HG03175 (cell line): Measurements from ENCODE around the gene KLHL2.
"Not testable (repeated sequence)": the region's sequence is repeated elsewhere in the genome, so short reads cannot be mapped to it uniquely, and the experiment has no call there.

ENCODE experiments used
- ATAC-seq: cut with Tn5 transposase; IDR thresholded peaks from one replicate; pipeline ENCODE4 v1.9.1; 2021; ENCODE audit warnings: mild to moderate bottlenecking, moderate library complexity; ENCODE audit not compliant: unreplicated experiment

Gene KLHL2

DNA sequence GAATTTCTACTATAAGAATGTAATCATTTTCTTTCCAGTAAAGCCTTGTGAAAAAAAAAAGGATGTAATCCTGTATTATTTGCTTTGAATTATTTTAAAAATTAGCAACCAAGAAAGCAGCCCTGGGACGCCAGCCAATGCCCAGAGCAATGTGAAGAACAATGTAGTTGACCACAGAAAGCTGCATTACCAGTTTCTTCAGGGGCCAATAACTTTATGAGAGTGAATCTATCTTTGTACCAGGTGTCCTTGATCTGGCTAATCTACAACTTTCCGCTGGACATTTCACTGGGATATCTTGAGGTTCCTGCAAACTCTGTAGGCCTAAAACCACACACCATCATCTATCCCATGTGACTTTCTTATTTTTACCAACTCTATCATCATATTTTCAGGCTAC, 7.6 kb upstream of the KLHL2 start:
- ATAC-seq, result no peak

DNA sequence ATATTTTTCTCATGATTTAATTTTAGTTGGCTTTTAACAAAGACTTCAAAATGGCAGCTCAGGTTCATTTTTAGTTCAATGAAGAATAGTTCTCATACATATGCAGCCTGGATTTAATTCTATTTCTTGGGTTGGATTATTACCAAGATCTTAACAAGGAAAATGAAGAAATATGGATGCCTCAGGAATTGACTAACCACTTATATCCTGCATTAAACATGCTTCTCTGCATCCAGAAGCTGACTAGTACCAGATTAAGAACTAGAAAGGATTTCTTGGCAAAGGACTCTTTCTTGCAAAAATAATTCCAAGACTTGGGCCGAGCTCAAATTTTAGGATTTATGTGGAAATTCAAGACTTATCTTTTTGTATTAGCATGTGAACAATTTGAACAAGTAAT, 5.6 kb upstream of the KLHL2 start:
- no peak for ATAC-seq

DNA sequence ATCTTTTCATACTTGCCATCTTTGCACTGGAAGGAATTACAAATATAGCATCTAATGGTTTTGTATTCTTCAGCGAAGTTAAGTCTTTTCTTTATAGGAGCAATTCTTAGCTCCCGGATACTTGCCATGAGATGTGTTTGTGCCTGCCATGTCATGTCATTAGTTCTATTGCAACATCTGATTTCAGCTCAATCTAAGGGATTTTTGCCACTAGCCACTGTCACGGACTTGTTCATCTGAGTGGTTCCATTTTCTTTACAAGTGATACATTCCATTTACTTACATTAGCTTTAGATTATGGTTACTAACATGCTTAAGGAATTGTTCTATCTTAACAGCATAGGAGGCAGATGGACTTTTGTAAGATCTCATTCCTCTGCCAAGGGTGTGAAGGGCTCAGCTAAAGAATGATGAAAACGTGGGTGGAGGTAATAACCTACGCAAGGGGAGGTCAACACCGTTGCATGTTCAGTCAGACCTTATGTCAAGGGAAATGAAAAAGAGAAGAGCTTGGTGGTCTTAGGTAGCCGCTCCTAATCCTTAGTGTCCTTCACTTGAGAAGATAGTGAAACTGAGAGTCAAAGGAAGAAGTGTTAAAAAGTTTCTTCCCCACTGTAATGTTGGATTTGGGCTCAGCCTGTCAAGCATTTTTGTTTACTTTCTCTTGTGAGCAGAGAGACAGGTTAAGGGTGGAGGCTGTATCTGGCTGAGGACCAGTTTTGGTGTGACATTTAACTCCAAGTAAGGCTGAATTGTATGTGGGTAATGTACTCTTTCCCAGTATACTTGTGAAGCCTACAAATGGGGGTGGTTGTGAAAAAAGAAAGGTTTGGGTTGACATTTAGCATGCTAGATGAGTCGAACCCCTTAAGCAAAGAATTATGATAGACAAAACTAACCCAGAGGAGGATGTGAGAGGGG, 3.6 kb upstream of the KLHL2 start:
- ATAC-seq, result no peak

DNA sequence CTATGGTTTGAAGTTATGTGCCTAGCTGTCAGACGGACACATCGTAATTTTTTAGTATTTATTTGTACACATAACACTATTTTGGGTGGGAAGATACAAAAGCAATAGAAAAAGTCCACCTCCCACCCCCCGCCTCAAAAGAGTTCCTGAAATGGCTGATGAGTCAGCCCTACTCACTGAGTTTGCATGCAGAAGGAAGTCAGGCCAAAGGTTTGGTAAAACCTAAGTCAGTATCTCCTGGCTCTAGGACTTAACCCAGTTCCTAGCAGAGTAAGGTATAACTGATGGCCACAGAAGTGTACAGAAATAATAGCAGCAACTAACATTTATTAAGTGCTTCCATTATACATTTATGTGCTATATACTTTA, 2.9 kb upstream of the KLHL2 start:
- no peak for ATAC-seq

DNA sequence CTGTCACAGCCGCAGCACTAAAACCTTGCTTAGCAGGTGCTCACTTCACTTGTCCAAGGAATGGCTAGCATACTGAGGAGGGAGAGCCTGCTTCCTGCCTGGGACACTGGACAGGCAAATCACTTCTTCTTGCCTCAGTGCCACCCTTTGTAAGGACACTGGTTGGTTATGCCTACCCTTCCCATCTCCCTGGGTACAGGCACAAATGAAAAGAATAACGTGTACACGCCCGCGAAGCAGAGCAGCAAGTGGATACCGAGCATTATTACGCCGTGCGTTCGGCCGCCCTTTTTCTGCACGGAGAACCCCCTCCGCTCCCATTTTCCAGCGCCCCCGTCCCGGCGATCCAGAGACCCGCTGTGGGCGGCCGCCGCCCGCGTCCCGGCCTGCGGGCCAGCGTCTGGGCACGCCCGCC, 338 bp upstream of the KLHL2 start:
- peak; percentile 31 for ATAC-seq

DNA sequence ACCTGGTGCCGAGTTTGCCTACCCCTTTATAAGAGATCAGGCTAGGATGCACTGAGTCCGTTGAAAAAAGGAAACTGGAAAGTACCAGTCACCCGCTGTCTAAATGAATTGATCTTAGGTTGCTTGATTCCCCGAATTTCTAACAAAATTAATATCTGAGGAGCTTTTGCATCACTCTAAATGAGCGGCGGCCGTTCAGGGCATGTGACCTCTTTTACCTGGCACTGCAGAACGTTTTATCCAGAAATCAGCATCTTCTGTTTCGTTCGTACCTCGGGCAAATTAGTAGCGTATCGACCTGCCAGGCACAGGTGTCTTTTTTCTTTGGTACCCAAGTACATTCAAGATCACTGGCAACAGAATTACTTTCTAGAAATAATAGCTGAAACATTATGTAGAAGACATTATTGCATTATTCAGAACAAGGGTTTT, 876 bp downstream of the KLHL2 start:
- peak; percentile 21 for ATAC-seq

DNA sequence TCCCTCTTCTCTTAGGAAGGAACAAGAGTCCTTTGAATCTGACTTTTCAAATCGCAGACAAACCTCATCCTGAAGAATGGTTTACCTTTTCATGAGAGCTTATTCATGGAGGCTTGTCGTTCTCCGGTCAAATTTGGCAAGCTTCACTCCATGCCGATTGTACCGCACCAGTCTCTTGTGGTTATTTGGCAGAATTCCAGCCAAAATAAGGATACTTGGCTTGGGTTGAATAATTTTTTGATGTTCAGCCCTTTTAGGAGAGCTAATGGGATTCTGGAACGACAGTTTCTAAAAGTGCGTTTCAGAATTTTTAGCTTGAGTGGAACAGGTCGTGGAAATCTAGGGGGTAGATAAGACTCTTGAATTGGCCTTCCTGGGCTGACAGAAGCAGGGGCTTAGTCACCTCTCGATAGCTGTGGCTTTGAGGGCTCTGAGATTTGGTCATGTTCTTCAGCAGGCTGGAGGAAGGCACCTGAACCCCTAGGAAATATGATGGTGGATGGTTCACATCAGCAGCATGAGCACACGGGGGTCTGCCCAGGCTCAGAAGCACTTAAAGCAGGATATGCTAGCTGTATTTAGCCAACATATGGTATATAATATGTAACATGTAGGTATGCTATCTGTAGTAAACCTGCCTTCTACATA, 1.5 kb downstream of the KLHL2 start:
- no peak for ATAC-seq

DNA sequence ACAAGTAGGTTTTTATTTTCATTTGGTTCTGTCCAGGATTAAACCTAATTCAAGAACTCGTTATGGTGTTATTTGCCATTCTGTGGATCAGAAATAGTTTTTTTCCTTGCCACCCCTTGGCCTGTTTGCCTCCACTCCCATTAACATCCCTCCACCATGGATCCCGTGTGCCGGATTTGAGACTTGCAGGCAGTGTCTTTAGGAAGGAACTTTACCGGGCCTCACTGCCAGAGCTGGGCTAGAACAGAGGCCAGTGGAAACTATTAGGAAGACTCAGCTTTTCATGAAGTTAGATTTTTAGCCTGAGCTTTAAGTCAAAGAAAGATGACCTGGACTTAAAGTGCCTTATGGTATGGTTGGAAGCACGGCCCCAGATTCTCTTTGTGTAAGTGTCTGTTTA, 2.4 kb downstream of the KLHL2 start:
- ATAC-seq, result no peak

DNA sequence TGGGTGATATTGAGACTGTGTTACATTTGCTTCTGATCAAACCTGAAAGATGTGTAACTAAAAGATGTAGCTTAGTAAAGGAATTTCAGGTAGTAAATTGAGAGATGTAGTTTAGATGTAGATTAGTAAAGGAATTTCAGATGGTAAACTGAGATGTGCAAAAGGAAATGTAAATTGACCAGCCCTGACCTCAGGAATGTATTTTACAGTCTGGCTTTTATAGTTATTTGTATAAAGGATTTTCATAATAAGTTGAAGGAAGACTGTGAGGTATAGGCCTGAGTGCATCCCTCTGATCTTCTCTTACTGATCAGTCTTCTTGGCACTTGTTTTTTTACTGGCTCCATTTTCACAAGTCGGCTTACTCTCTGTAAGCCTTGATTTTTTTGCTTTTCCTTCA, 3.2 kb downstream of the KLHL2 start:
- ATAC-seq, result no peak

DNA sequence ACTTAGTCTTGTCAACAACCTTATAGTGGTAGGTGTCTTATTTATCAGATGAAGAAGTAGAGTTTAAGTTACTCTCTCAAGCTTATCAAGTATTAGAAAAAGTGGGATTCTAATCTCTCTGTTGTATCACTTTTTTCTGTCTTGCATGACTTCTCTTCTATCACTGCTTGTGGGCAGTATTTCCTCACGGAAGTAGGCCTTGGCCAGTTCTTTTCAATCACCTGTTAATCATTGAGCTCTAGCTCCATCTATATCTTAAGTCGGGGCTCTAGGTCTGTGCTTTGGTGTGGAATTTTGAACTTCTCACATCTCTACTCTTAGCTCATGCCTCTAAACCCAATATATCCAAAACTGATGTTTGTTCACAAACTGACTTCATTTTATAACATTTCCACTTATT, 5.3 kb downstream of the KLHL2 start:
- not testable (repeated sequence) for ATAC-seq

DNA sequence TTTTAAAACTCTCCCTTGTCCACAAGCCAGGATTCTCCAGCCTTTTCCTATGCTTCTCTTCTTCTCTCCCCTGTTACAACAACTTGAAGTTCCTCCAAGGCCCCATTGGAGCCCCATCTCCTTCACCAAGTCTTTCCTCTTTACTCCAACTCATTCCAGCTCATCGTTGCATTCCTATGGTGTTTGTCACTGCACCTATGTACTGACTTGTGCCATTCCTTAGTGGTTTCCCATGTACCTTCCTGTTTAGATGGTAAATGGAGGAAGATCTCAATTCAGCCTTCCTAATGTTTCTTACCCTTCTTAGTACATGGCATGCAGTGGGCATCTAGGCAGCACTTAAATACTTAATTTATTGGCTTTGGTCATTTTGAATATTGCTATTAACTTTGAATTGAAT, 6.0 kb downstream of the KLHL2 start:
- not testable (repeated sequence) for ATAC-seq

DNA sequence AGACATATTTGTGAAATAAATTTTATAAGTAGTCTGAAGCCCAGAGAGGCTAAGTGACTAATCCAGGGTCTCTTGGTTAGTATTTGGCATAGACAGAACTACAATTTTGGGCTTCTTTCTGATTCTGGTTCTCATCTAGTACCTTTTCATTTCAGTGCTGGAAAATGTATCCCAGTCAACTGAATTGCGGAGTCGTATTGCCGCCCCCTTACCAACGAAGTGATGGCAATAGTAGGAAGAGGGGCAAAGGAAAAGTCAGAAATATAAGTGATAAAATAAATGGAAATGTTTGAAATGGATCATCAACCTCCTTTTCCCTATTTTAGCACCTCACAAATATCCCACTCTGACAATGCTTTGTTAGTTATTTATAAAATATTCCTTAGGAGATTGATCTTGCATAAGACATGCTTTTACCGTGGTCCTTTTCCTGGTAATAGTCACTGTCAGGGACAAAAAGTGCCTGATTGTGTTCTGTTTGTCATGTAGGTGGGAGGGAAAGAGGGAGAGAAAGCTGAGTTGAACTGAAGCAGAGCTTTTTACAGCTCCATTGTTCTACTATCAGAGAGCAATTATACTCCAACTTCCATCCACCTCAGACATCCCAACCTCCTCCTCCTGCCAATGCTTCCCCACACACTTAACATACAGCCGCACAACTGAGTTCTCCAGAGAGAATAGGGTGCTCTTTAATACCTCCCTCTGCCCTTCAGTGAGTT, 6.8 kb downstream of the KLHL2 start:
- not testable (repeated sequence) for ATAC-seq

DNA sequence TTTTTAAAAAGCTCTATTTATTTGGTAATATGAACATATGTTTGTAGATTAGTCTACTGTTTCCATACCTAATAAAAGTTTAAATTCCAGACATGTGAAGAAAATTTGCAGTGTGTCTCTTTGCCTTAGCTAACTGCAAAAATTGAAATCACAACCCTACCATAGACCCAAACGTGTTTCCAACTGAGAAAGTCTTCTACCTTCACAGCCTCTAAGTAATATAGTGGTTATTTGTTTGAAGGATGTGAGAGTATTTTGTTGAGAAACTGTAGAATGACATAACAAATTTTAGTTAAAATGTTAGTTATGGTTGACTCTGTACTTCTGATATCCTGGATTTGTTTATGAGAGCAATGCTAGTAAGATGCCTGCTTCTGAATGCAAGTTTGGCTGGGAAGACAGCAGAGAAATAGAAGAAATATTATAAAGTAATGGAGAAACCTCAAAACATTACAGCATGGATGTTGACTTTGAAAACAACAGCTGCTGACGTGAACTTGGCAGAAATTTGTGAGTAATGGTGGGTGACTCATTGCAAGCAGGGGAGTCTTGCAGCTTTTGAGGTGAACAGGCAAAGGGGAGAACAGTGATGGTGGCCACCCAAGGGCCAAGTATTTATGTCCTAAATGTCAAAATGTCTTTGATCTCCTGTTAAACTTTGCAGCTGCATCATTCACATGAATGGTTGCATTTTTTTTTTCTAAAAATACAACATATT, 7.8 kb downstream of the KLHL2 start:
- ATAC-seq, result peak; percentile 61

DNA sequence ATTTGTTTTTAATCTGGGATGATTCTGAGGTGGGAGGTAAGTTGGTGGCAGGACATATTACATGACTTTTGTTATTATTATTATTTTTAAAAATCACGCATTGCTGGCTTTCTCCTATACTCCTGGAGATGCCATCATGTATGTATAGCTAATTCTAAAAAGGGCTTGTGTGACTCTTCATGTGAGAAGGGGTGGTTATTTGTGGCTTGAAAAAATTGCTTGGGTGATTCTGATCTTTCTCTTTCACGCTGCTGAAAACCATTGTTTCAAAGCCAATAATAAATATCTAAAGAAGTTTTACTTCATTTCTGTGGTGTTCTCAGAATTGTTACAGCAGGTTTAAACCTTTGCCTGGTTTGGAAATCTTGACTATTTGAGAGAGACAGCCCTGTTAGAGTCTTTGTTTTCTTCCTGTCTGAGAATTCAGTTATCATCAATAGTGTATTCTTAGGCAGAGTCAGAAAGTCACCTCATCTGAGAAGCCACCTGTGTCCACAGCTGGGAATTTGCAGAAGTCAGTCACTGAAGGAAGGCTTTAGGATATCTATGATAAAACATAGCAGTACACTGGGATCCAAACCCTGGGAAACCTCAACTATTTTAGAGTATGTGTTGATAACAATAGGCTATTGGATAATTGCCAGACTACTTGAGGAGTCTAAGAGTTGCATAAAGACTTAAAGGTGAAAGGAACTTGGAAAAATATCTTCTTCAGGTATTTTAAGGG, 8.6 kb downstream of the KLHL2 start:
- peak; percentile 54 for ATAC-seq

DNA sequence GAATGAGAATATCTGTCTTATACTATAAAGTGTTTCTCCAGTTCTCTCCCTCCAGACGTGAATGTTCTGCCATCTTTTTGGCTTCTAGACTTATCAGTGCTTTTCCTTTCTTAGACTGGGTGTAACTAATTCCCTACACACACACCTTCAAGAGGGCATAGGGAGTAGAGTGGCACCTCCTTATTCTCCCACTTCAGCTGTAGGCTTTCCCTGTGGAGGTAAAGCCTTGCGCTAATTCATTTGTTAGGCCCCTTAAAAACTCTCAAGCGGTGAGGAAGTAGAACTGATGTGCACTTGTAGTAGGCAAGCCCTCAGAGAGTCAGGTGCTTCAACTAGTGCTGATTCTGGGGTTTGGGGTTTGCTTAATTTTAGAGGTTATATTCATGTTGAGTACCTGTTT, 10.0 kb downstream of the KLHL2 start:
- no peak for ATAC-seq

DNA sequence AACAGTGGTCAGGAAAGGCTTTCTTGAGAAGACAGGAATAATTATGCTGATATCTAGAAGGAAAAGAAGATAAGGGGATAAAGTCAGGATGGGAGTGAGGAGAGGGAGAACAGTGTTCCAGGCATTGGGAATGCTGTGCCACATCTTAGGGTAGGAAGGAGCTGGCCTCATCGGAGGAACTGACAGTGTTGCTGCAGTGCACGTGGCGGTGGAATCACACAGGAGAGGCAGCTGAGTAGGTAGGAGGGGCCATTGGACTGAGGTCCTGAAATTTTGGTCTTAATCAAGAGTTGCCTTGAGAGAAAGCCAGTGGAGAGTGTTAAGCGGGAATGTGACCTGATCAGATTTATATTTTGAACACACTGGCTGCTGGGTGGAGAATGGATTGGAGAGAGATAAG, 13.9 kb downstream of the KLHL2 start:
- not testable (repeated sequence) for ATAC-seq

DNA sequence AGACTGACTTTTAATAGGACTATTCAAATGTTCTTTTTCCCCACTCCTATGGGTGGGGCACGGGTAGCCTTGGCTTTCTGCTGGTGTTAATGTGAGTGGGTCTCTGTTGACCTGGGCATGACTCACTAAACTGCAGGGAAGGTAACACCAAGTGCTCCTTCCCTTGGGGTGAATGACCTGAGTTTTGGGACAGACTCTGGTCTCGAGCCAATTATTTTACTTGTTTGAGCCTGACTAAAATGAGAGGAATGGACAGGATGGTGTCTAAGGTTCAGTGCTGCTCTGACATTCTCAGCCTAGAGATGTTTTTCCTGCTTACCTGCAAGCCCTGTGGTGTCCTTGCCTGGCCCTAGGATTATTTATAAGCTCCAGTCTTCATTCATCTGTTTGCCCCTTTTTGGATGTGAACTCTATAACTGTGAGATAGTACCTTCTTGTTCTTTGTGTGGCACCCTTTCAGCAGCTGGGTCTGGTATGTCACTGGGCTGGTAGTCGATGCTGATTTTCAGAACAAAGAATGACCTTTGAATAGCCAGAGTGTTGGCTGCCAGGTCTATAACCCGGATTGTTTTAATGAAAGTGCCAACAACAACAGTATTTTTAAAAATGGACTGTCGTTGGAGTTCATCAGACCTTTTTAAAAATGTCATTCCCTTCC, 14.8 kb downstream of the KLHL2 start:
- not testable (repeated sequence) for ATAC-seq

DNA sequence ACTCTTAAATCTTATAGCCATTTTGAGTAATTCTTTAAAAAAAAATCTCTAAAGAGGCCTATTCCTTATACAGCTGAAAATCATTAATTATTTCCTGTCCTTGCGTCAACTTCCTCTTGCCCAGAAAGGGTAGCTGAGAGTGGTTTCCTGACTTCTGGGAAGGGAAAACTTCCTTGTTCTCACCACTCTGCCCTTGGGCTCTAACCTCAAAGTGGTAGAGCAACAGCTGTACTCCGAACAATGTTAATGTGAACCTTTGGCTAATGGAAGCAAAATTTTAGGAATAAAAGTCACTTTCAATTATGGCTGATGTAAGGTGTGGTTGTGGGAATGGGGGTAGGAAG, 15.3 kb downstream of the KLHL2 start:
- no peak for ATAC-seq

DNA sequence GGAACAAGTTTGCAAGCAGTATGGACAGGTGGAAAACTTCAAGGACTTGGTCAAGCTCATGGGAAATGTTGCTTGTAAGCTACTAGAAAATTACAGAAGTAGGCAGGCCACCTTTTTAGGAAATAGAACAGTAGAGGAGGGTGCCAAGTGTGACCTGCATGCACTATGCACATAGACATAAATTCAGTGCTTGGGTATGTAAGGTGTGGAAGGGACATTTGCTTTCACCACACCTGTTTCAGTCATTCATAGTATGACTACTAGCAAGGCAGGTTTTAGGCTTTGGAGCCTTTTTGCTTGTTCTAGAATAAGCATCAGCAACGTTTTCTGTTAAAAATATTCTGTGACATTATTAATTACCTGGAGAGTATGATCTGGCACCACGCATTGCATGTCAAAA, 20.0 kb downstream of the KLHL2 start:
- ATAC-seq, result not testable (repeated sequence)
